ENCODE measurements around the gene ZSCAN32. TPM values are rescaled to one million over a fixed set of nuclear protein-coding genes. Genes with fewer than 3 reads are reported as not detected.

ZSCAN32 gene
- total RNA-seq, 1 experiment from 2014 or later: 26.1 TPM

DNA sequence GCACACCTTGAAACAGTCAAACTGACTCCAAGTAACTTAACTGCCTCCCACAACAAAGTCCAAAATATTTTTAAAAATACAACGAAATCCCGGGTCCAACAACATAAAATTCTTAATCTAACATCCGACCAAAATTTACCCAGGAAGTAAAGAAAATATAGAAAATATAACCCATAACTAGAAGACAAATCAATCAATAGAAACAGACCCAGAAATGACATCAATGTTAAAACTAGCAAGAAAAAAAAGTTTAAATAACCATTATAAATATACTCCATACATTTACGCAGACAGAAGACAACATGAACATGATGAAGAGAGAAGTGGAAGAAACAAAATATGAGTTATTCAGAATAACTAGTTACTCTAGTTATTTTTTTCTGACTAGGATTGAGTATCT lies 38.8 kb upstream of the ZSCAN32 start:
- no TSS peak for BruUV-seq (replicated peaks)
- Mint-ChIP-seq H3K9me3 (ENCODE audit: low read depth, unreplicated experiment) (peaks cover 7% of the 10 kb centered on the region), H3K4me1 (ENCODE audit: low read depth, unreplicated experiment) (no peaks in the 10 kb centered on the region), H3K27ac (ENCODE audit: unreplicated experiment) (no peak overlapping the region), H3K27me3 (ENCODE audit: unreplicated experiment) (peaks cover 30% of the 10 kb centered on the region), H3K36me3 (ENCODE audit: insufficient read depth, unreplicated experiment) (peaks cover 38% of the 10 kb centered on the region), H3K4me3 (ENCODE audit: low read depth, unreplicated experiment) (no peak overlapping the region)
- TF ChIP-seq, protein P1, sequence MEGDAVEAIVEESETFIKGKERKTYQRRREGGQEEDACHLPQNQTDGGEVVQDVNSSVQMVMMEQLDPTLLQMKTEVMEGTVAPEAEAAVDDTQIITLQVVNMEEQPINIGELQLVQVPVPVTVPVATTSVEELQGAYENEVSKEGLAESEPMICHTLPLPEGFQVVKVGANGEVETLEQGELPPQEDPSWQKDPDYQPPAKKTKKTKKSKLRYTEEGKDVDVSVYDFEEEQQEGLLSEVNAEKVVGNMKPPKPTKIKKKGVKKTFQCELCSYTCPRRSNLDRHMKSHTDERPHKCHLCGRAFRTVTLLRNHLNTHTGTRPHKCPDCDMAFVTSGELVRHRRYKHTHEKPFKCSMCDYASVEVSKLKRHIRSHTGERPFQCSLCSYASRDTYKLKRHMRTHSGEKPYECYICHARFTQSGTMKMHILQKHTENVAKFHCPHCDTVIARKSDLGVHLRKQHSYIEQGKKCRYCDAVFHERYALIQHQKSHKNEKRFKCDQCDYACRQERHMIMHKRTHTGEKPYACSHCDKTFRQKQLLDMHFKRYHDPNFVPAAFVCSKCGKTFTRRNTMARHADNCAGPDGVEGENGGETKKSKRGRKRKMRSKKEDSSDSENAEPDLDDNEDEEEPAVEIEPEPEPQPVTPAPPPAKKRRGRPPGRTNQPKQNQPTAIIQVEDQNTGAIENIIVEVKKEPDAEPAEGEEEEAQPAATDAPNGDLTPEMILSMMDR (IDR thresholded peaks at IDR 0.05; ENCODE audit: unreplicated experiment): no peak
- intact Hi-C loops (cut with micrococcal nuclease; ENCODE audit: unreplicated experiment): no loop called here
- DNase-seq: no peak
- CTCF ChIA-PET: no interaction called here

DNA sequence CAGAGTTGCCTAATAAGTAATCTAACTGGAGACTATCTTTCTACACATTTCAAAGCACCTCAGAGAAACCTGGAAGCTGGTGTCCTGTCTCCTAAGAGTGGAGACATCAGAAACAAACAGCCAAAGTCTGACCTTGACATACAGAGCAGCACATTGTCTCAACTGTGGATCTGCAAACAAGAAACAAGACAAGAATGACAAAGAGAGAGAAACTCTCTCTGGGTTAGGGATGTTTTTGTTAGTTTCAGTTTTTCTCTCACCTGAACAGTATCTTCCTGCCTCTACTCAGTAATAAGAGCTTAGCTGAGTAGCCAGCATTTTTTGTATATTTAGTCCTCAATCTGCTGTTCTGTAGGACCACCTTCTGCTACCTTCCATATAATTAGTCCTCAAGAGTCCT lies 33.6 kb upstream of the ZSCAN32 start:
- Mint-ChIP-seq H3K36me3 (ENCODE audit: insufficient read depth, unreplicated experiment) (peaks cover 7% of the 10 kb centered on the region), H3K27ac (ENCODE audit: unreplicated experiment) (no peak overlapping the region), H3K27me3 (ENCODE audit: unreplicated experiment) (peaks cover 36% of the 10 kb centered on the region), H3K9me3 (ENCODE audit: low read depth, unreplicated experiment) (peaks cover 6% of the 10 kb centered on the region), H3K4me3 (ENCODE audit: low read depth, unreplicated experiment) (no peak overlapping the region), H3K4me1 (ENCODE audit: low read depth, unreplicated experiment) (no peaks in the 10 kb centered on the region)
- BruUV-seq (replicated peaks): no TSS peak
- CTCF ChIA-PET: no interaction called here
- no peak for DNase-seq
- intact Hi-C loops (cut with micrococcal nuclease; ENCODE audit: unreplicated experiment): no loop called here
- TF ChIP-seq, protein P1 (IDR thresholded peaks at IDR 0.05; ENCODE audit: unreplicated experiment): no peak

DNA sequence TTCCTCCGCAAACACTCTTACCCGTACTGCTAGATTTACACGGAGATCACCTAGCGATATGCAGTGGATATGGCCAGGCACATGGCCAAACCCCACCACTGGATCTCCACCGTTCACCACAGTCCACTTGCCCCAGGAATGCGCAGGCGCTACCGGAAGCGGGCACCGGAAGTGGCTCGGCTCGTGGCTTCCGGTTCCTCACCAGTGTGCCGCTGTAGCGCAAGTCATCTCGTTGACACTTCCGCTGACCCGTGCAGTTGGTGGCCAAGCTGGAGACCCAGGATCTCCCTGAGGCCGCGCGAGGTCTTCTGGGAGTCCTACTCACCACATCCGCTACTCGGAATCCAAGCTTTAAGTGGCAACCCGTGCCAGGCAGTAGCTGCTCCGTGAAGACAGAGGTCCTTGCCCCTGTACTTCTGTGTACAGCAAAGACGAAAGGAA lies 31.0 kb upstream of the ZSCAN32 start:
- no peak for DNase-seq
- Mint-ChIP-seq H3K27ac (ENCODE audit: unreplicated experiment) (no peak overlapping the region), H3K27me3 (ENCODE audit: unreplicated experiment) (peaks cover 27% of the 10 kb centered on the region), H3K9me3 (ENCODE audit: low read depth, unreplicated experiment) (peaks cover 6% of the 10 kb centered on the region), H3K4me1 (ENCODE audit: low read depth, unreplicated experiment) (no peaks in the 10 kb centered on the region), H3K36me3 (ENCODE audit: insufficient read depth, unreplicated experiment) (no peaks in the 10 kb centered on the region), H3K4me3 (ENCODE audit: low read depth, unreplicated experiment) (no peak overlapping the region)
- CTCF ChIA-PET: interaction anchor here (0.5 to 0.6 kb wide), 2 partner anchors 66 to 676 kb away, joined by 3 to 5 read pairs; no protein-coding TSS in a partner anchor
- intact Hi-C loops (cut with micrococcal nuclease; ENCODE audit: unreplicated experiment): no loop called here
- TF ChIP-seq, protein P1 (IDR thresholded peaks at IDR 0.05; ENCODE audit: unreplicated experiment): no peak
- no TSS peak for BruUV-seq (replicated peaks)

DNA sequence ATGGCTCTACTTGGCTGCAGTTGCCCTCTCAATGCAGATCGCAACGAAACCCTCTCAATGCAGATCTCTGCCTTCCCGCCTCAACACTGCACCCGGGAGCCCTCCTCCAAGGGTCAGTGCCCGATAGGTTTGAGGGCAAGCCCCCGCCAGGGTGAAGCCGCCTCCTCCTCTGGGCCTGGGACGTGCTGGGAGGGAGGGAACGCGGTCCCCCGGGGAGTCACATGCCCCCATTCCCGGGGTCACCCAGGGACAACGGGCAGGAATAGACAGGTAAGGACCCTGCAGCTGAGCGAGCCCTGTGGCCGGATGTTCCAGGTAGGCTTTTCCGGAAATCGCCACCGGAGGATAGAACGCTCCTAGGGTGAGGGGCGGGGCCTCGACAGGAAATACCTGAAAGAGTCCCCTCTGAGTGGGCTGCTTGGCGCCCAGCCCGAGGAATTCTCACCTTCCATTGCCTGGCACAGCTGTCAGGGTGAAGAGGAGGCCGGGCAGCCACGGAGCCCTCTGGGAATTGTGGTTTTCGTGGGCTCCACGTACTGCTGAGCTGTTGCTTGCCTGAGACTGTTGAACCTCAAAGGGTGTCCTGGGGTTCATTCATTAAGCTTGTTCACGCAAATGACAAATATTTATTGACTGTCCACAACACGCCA lies 13.1 kb upstream of the ZSCAN32 start:
- CTCF ChIA-PET: no interaction called here
- intact Hi-C loops (cut with micrococcal nuclease; ENCODE audit: unreplicated experiment): no loop called here
- H3K9me3 Mint-ChIP-seq (ENCODE audit: low read depth, unreplicated experiment): peaks cover 9% of the 10 kb centered on the region
- no peak overlapping the region for H3K27ac Mint-ChIP-seq (ENCODE audit: unreplicated experiment)
- no peak overlapping the region for H3K4me3 Mint-ChIP-seq (ENCODE audit: low read depth, unreplicated experiment)
- no TSS peak for BruUV-seq (replicated peaks)
- H3K27me3 Mint-ChIP-seq (ENCODE audit: unreplicated experiment): no peaks in the 10 kb centered on the region
- no peaks in the 10 kb centered on the region for H3K4me1 Mint-ChIP-seq (ENCODE audit: low read depth, unreplicated experiment)
- DNase-seq: no peak
- peaks cover 12% of the 10 kb centered on the region for H3K36me3 Mint-ChIP-seq (ENCODE audit: insufficient read depth, unreplicated experiment)
- TF ChIP-seq, protein P1 (IDR thresholded peaks at IDR 0.05; ENCODE audit: unreplicated experiment): no peak
